GM18498 (cell line): Measurements from ENCODE around the gene CWC25.
"Not testable (repeated sequence)": the region's sequence is repeated elsewhere in the genome, so short reads cannot be mapped to it uniquely, and the experiment has no call there.

Experiments
- ATAC-seq: cut with Tn5 transposase; IDR thresholded peaks from one replicate; pipeline ENCODE4 v1.9.1; 2021; ENCODE audit warnings: mild to moderate bottlenecking, moderate library complexity; ENCODE audit not compliant: unreplicated experiment

Gene CWC25

DNA sequence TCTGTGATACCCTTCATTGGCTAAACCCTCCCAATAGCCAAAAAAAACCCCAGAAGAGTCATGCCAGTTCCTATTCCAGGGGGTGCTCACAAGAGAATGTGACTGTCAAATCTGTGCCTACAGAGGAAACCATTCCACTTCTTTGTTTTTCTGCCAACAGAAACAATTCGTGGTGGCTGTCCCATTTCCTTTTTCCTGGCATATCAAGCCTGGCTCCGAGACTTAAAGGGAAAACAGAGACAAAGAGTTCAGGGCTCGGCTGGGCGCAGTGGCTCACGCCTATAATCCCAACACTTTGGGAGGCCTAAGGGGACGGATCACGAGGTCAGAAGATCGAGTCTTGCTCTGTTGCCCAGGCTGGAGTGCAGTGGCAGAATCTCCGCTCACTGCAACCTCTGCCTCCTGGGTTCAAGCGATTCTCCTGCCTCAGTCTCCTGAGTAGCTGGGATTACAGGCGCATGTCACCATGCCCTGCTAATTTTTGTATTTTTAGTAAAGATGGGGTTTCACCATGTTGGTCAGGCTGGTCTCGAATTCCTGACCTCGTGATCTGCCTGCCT is 34.9 kb downstream of the CWC25 start:
- not testable (repeated sequence) for ATAC-seq

DNA sequence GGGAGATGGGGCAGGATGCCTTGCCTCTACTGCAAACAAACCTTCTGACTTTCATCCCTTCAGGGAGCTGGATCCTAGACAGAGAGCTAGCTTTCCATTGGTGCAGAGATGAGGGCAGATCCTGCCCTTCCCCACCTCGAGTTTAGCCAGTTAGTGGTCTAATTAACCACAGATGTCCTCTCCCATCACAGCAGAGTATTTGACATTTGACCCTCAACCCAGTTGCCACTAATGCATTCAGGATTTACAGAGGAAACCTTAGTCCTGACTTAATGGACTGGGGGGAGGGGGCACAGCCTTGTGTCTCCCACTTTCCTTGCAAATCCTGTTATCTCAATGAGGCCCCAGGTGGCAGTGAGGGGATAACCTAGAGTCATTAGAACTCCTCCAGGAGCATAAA is 35.9 kb downstream of the CWC25 start:
- no peak for ATAC-seq

DNA sequence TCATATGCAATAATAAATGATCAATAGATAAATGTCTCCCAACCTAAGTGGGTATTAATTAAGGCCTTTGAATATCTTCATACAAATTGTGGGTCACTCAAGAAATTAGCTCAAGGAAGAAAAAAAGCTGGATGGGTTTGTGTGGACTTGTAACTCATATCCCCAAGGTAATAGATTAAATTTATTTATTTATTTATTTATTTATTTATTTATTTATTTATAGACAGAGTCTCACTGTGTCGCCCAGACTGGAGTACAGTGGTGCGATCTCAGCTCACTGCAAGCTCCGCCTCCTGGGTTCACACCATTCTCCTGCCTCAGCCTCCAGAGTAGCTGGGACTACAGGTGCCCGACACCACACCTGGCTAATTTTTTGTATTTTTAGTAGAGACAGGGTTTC is 37.1 kb downstream of the CWC25 start:
- not testable (repeated sequence) for ATAC-seq

DNA sequence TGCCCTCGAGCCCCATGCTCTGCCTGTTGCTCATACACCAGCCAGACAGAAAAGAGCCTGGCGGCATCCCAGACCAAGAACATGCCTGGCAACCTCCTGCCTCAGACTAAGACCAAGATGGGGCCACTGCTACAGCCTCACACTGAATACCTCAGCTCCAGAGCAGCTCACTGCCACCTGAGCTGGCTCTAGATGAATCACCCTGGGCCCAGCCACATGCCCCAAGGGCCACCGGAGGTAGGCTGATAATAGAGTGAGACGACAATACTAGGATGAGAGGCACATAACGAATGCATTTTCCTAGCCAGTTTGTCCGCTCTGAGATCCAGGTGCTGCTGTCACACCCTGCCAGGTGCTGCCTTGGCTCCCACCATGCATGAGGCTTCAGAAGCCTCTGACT is 38.7 kb downstream of the CWC25 start:
- no peak for ATAC-seq

DNA sequence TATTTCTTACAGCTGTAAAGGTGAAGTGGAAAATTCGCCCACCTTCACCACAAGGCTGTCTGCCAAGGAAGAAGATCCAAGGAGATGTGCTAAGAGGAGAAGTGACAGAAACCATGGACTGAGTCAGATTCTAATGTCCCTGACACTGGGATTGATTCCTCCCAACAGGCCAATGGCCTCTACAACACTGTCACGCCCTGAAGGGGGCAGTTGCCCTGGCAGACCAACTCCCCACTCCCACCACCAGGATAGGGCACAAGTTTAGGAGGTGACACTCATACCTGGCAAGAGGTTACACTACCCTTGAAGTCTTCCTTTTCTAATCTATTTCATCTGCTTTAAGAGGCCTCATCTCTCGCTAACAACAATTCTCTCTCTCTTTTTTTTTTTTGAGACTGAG is 41.9 kb downstream of the CWC25 start:
- no peak for ATAC-seq

DNA sequence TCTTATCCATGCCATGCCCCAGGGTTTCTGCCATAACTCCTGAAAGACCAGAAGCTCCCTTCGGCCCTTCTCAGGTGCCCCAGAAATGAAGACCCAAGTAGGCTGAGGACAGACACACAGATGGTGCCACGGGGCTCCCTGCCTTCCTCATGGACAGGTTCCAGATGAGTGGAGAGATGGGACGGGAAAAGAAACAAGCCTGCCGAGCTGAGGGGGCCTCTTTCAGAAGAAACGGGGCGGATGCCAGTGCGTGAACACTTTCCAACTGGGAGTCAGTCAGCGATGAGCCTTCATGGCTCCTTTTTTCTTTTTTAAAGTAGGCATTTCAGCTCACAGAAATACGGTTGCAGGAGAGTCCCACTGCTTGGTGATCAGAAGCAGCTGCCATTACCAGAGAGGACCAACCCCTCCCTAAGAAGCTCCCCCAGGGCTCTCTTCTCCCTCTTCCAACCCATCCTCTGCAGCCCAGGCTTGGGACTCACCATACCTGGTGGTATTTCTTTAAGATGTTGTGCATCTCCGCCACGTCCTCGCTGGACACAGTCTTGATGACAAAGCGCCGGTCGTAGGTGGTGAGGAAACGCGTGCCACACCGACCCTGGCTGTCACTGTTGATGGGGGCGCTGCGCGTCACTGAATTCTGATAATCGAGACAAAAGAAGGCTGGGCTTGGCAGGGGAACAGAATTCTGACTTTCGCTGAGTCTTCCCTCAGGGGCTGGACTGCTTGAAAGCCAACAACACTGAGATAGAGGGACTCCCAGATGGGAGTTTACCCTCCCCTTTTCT is 45.0 kb downstream of the CWC25 start:
- ATAC-seq: no peak

DNA sequence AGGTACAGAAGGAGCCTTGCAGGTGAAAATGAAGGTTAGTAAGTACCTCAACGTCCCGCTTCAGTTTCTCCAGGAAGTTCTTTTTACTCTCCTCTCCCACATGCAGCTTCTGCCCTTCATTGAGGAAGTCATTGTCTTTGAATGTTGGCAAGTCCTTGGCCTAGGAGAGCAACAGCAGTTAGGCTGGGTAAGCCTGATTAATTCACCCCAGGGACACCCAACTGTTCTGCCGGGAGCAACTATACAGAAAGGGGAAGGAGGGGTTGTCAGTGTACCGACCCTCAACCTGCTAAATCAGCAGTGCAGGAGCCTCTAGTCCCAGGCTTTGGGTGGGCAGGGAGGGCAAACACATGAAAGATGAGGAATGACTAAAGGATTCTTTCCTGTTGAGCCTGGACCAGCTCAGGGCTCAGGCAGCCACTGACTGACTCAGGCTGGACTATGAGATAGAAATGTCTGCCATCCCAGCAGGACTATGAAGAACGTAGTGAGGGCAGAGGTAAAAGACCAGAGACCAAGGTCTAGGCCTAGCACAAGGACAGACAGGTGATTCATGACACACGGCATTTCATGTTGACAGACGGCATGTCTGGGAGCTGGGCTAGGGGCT is 47.4 kb downstream of the CWC25 start:
- ATAC-seq: no peak

DNA sequence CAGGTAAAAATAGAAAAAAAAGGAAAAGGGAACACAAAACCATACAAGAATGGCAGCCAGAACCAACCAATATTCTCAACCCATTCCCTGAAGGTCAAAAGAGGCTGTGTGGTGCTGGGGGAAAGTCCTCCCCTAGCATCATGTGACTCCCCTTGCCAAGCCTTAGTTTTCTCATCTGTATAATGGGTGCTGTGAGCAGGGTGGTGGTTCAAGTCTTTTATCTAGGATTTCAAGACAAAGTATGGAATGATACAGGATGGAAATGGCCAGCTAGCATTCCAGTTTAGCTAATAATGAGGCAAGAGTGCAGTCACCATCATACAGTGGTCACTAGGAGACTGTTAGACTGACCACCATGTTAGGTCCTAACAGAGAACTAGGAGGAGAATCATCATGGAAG is 51.9 kb downstream of the CWC25 start:
- no peak for ATAC-seq

DNA sequence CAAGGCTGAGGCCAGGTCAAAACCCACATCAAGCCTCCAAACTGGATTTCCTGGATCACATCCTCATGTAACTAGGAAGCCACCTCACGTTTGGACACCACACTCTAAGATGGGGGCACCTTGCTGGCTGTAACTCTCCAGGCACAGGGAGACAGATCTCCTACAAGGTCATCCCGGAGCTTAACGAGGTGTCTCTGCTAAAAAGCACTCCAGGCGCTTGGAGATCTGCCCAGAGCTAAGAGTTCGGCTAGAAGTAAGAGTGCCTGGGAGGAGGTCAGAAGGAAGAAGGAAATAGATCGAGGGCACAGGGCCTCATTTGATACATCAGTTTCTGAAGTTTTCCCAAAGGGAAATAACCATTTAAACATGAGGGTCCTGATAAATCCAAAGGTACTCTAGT is 56.7 kb downstream of the CWC25 start:
- ATAC-seq: no peak

DNA sequence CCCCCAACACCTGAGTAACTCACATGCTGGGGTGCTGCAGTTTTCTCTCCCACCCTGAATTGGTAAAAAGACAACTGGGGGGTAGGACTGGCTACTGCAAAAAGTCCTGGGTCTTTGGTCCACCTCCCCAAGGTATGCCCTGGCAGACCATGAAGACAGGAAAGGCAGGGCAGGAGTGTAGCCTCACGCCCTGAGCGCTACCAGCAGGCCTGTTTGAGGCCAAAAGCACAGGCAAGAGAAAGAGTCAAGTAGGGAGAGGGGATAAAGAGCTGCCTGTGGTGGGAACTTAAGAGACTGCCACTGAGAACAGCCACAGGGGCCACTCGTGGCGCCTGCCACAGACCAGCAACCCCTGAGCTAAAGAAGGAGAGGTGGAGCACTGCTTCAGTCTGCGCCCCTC is 58.8 kb downstream of the CWC25 start:
- no peak for ATAC-seq

DNA sequence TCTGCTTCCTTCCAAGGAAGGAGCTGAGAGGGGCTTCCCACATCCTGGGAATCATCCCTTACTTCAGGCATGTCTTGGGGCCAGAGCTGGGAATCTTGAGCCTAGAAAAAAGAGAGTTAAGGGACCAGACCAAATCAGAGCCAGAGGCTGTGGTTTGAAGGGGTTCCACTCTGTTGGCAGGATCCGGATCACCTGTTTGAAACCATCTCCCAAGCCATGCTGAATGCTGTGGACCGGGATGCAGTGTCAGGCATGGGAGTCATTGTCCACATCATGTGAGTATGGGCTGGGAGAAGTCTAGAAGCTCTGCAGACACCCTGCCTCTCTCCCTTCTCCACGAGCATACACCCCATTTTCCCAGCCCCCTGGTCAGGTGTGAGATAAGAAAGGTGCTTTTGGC is 62.9 kb downstream of the CWC25 start:
- no peak for ATAC-seq

DNA sequence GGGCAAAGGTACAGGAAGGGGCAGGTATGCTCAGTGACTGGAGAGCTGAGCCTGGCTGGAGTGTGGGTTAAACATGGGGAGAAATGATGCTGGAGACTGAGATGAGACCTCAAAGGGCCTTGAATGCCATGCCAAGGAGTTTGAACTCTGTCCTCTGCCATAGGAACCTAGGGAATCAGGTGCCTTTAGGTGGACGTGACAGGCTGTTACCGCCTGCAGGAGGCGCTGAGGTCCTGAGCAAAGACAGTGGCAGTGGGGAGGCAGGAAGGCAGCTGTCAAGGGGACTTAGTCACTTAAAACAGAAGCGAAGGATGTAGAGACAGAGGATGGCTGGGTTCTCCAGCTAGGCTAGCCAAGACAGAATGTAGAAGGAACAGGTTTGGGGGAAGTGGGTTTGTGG is 63.5 kb downstream of the CWC25 start:
- ATAC-seq: no peak

DNA sequence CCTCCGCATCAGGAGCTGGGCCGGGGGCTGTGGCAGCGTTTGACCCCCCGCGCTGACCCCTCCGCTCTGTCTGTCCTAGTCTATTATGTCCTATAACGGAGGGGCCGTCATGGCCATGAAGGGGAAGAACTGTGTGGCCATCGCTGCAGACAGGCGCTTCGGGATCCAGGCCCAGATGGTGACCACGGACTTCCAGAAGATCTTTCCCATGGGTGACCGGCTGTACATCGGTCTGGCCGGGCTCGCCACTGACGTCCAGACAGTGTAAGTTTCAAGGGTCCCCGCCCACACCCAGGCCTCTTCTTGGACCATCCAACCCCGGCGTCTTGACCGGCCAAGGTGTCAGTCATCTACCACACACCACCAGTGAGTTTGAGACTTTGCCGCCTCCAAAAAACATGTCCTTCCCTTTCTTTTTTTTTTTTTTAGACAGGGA is 72.0 kb downstream of the CWC25 start:
- ATAC-seq: no peak

DNA sequence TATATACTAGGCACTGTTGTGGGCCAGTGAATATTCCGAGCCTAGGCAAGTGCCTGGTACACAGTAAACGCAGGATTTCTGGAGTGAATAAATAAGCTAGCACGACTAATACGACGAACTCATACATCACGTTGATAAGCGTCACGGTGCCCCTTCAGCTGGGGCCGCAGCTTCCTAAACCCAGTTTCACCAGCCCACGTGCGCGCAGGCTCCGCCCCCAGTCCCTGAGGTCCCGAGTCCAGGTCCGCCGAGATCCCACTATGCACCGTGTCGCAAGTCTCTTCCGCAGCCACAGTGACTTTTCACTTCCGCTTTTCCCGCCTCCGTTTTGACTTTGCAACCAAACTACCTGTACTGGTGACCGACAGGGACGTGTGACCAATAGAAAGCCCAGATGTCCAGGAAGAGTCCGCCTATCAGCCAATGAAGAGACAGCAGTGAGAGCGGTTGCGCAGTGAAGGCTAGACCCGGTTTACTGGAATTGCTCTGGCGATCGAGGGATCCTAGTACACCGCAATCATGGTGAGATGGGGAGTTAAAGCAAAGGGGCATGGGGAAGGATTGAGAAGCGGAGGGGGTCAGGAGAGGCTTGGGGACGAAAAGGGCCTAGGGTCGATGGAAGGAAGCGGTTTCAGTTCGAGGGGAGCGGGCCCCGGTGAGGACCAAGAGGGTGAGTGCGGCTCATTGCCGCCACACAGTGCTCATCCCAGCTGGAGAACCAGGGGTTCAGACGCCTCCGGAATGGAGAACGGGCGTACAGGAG is 72.6 kb downstream of the CWC25 start, which contains the start of gene PSMB3:
PSMB3 (plus strand) TSS at position 434 of the 763 bp plus-strand sequence; CDS start at position 520, 86 bp downstream.
- ATAC-seq: peak; percentile 84

DNA sequence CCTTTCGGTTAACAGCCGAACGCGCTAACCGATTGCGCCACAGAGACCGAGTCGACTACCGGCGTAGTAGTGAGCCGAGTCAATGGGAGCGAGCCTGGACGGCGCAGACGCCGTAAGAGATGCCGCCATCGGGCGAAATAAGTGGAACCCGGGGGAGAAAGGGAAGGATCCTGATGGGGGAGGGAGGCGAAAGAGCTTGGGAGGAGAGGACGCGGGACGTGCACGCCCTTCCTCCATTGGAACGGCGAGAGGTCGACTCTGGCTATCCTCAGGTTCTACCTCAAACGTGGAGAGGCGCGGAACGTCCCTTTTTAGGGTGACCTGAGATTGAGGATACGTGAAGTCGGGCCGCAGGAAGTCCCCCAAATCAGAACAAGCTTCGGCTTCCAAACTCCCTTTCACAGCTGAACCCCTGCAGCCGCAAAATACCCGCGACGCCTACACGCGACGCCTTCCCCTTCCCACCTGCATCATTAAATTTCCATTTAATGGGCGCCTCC is 73.3 kb downstream of the CWC25 start:
- ATAC-seq: peak; percentile 28

DNA sequence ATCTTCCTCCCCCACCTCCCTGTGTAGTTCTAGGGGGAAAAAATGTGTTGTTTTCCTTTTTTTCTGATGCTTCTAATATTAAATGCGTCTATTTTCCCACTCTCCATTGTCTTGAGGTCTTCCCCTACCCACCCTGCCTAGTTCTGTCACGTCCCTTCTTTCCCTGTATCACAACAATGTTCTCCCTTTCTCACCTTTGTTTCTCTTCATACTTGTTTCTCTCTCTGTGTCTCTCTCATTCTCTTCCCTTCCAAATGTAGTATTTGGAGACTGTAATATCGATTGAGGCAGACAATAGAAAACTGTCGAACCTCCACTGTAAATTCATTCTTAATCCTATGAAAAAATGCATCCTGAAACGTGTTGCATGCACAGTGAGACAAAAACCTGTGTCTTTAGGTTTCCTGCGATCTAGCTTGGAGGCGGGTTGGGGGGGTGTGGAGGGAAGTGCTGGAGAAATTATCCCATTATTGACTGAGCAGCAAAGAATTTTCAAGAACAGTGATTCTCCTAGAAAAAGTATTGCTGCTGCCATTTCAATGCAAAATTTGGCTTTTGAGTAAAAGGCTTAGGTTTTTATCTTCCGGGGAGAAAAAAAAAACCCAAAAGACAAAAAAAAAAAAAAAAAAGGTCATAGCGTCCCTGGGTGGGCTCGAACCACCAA is 73.8 kb downstream of the CWC25 start:
- ATAC-seq: no peak
